Caco-2 (cell line): ENCODE results near the gene GLT8D2. TPM values are rescaled to one million over a fixed set of nuclear protein-coding genes. Genes with fewer than 3 reads are reported as not detected.

Experiments used
- BruUV-seq: library from RNA; stranded (reverse); fragments of 400-500 nt; replicated peaks from 2 replicates; lab custom pipeline; 2021; lab: Mats Ljungman, UMichigan
- CTCF ChIA-PET: fragments of 300-600 bp; sonication (Branson Sonifier 250); formaldehyde crosslinking; loops from one replicate; lab custom pipeline; 2022; ENCODE audit warnings: antibody characterized with exemption; lab: Charles Lee
- POLR2A ChIA-PET: fragments of 300-600 bp; sonication (Branson Sonifier 250); formaldehyde crosslinking; loops from one replicate; lab custom pipeline; 2022; ENCODE audit warnings: antibody characterized with exemption; lab: Charles Lee
- DNase-seq, 2 experiments: peaks; one replicate each; pipeline versions ENCODE4 v3.0.0 to v3.0.0-alpha.2; 2020 to 2022
- H3K27me3 ChIP-seq: replicated peaks from 2 replicates; pipeline ENCODE4 v1.6.0; 2011; ENCODE audit warnings: low read length; ENCODE audit not compliant: control insufficient read depth, insufficient read depth
- H3K36me3 ChIP-seq: 2 replicates; pipeline ENCODE4 v1.5.1; 2011; ENCODE audit warnings: low read length; ENCODE audit not compliant: control insufficient read depth, insufficient read depth
- H3K4me1 ChIP-seq: fragments of 250-450 bp; sonication (Bioruptor Pico); 2 replicates; pipeline ENCODE4 v1.5.1; 2020; ENCODE audit warnings: mild to moderate bottlenecking
- H3K4me3 ChIP-seq: 2 replicates; pipeline ENCODE4 v1.5.1; 2011; ENCODE audit warnings: low read depth, mild to moderate bottlenecking, control low read depth, low read length
- H3K9me3 ChIP-seq: fragments of 250-450 bp; sonication (Bioruptor Pico); 2 replicates; pipeline ENCODE4 v1.5.1; 2020; ENCODE audit warnings: mild to moderate bottlenecking, moderate library complexity
- H3K27ac Mint-ChIP-seq: one replicate; pipeline ENCODE4 v1.8.0; 2022; ENCODE audit warnings: mixed read lengths; ENCODE audit not compliant: unreplicated experiment
- H3K27me3 Mint-ChIP-seq: one replicate; pipeline ENCODE4 v1.8.0; 2022; ENCODE audit warnings: mixed read lengths; ENCODE audit not compliant: insufficient read depth, unreplicated experiment
- H3K36me3 Mint-ChIP-seq: one replicate; pipeline ENCODE4 v1.8.0; 2022; ENCODE audit warnings: mild to moderate bottlenecking, mixed read lengths; ENCODE audit not compliant: insufficient read depth, unreplicated experiment
- H3K4me1 Mint-ChIP-seq: one replicate; pipeline ENCODE4 v1.8.0; 2022; ENCODE audit warnings: low read depth, mixed read lengths; ENCODE audit not compliant: unreplicated experiment
- H3K4me3 Mint-ChIP-seq: one replicate; pipeline ENCODE4 v1.8.0; 2022; ENCODE audit warnings: mild to moderate bottlenecking, moderate library complexity, mixed read lengths; ENCODE audit not compliant: unreplicated experiment
- H3K9me3 Mint-ChIP-seq: one replicate; pipeline ENCODE4 v1.8.0; 2022; ENCODE audit warnings: mixed read lengths; ENCODE audit not compliant: unreplicated experiment
- CTCF ChIP-seq, 2 experiments: fragments of 200-600 bp in 1 of 2; IDR thresholded peaks; 1 replicate in 1 of 2; 2 replicates in 1 of 2; pipeline versions ENCODE4 v1.5.1 to v1.8.0; 2011 to 2022; ENCODE audit warnings: antibody characterized with exemption in 1 of 2, control low read depth in 1 of 2, inconsistent platforms in 1 of 2, low read depth in 1 of 2, low read length in 1 of 2, mild to moderate bottlenecking in 1 of 2, moderate library complexity in 1 of 2; ENCODE audit not compliant: insufficient read depth in 1 of 2, severe bottlenecking in 1 of 2, unreplicated experiment in 1 of 2
- intact Hi-C: fragments of 100-400 bp; cut with micrococcal nuclease; formaldehyde crosslinking; loops from one replicate; pipeline ENCODE4 v1.10.0; 2022; ENCODE audit not compliant: unreplicated experiment
- total RNA-seq: library from RNA; stranded (reverse); gene quantifications from 2 replicates; pipeline ENCODE4 v1.2.3, GENCODE V29; 2022

GLT8D2 gene
- total RNA-seq, 1 experiment from 2014 or later: not detected

DNA sequence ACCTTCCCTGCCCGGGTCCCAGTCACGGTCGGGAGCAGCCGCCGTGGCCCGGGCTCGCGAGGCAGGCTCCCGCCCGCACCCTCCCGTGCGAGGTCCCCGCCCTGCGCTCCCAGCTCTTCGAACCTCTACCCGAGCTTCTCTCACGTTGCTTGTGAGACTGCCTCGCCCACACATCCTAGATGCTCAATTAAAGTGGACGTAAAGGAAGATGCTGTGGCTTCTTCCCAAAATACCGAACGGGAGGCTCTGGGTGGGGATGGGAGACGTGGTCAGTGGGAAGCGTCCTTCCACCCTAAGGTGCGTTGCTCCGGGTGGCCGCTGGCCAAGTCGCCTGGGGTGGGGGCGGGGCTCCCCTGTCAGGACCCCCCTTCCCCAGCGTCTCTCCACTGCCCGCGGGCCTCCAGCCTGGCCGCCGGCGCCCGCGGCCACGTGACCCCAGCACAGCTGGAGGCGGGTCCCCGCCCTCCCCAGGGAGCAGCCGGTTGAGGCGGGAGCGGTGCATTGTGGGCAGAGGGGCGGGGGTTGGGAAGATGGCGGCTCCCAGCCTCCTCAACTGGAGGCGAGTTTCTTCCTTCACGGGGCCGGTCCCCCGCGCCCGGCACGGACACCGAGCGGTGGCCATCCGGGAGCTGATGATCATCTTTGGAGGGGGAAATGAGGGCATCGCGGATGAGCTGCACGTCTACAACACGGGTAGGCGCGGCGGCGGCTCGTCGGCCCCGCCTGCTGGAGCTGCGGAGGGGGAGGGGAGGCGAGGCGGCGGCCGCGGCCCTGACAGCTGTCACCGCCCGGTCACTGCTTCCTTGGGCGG lies 14.2 kb upstream of the GLT8D2 start, which contains the start of gene HCFC2:
HCFC2 (plus strand) TSS at position 501 of the 811 bp plus-strand sequence; CDS start at position 531, 30 bp downstream.
- Mint-ChIP-seq H3K9me3 (no peaks in the 10 kb centered on the region), H3K4me1 (no peaks in the 10 kb centered on the region), H3K4me3 (peak within 1 kb of the TSS; percentile 91), H3K27ac (peak within 1 kb of the TSS; percentile 64), H3K36me3 (peaks cover 7% of the 10 kb centered on the region), H3K27me3 (peaks cover 7% of the 10 kb centered on the region)
- no TSS peak for BruUV-seq
- H3K4me1 ChIP-seq: no peaks in the 10 kb centered on the region
- H3K27me3 ChIP-seq: no peaks in the 10 kb centered on the region
- DNase-seq: peak; percentile 90 to 93
- peak within 1 kb of the TSS; percentile 97 for H3K4me3 ChIP-seq
- intact Hi-C loops: loop anchor here (2.0 kb wide), 1 partner anchor 99 kb away; the partner anchor contains the start of gene TDG
- no peak for TF ChIP-seq CTCF (IDR thresholded peaks at IDR 0.05; ENCODE audit: insufficient read depth in 1 of 2, low read depth in 1 of 2, low read length in 1 of 2, severe bottlenecking in 1 of 2, unreplicated experiment in 1 of 2)
- POLR2A ChIA-PET: interaction anchor here (0.8 kb wide), 1 partner anchor 108 kb away, joined by 3 read pairs; no protein-coding TSS in a partner anchor
- H3K36me3 ChIP-seq: no peaks in the 10 kb centered on the region
- H3K9me3 ChIP-seq: no peaks in the 10 kb centered on the region
- CTCF ChIA-PET: interaction anchor here (0.7 to 1.0 kb wide), 2 partner anchors 45 kb away, joined by 3 read pairs; no protein-coding TSS in a partner anchor

GRCh38 chr12:104063712-104064030 lies 13.7 kb upstream of the GLT8D2 start:
- Histone ChIP-seq H3K4me1 (no peaks in the 10 kb centered on the region), H3K4me3 (peak overlapping the region; percentile 97), H3K27me3 (no peaks in the 10 kb centered on the region), H3K9me3 (no peaks in the 10 kb centered on the region), H3K36me3 (no peaks in the 10 kb centered on the region)
- TF ChIP-seq CTCF (IDR thresholded peaks at IDR 0.05; ENCODE audit: insufficient read depth in 1 of 2, low read depth in 1 of 2, low read length in 1 of 2, severe bottlenecking in 1 of 2, unreplicated experiment in 1 of 2): no peak
- H3K4me1 Mint-ChIP-seq: no peaks in the 10 kb centered on the region
- H3K27ac Mint-ChIP-seq: peak overlapping the region; percentile 64
- POLR2A ChIA-PET: interaction anchor here (0.6 kb wide), 1 partner anchor 223 kb away, joined by 5 read pairs; the partner anchor contains the start of gene NT5DC3
- BruUV-seq: no TSS peak
- H3K9me3 Mint-ChIP-seq: no peaks in the 10 kb centered on the region
- H3K27me3 Mint-ChIP-seq: peaks cover 7% of the 10 kb centered on the region
- CTCF ChIA-PET: interaction anchor here (1.0 kb wide), 1 partner anchor 45 kb away, joined by 3 read pairs; no protein-coding TSS in a partner anchor
- DNase-seq: no peak
- H3K4me3 Mint-ChIP-seq: peak overlapping the region; percentile 91
- intact Hi-C loops: loop anchor here (2.0 kb wide), 1 partner anchor 99 kb away; the partner anchor contains the start of gene TDG
- H3K36me3 Mint-ChIP-seq: peaks cover 7% of the 10 kb centered on the region

DNA sequence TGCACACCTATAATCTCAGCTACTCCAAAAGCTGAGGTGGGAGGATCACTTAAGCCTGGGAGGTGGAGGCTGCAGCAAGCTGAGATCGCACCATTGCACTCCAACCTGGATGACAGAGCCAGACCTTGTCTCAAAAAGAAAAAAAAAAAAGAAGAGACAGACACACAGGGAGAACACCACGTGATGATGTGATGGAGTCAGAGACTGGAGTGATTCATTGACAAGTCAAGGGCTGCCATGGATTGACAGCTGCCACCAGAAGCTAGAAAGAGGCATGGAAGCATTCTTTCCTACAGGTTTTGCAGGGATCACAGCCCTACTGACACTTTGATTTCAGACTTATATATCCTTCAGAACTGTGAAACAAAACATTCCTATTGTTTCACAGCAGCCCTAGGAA lies 10.8 kb upstream of the GLT8D2 start:
- H3K27me3 Mint-ChIP-seq: peaks cover 12% of the 10 kb centered on the region

More for the DNA sequence above, 10.8 kb upstream of the GLT8D2 start:
- CTCF ChIA-PET: no interaction called here
- Histone ChIP-seq H3K27me3 (no peaks in the 10 kb centered on the region), H3K9me3 (no peaks in the 10 kb centered on the region), H3K36me3 (no peaks in the 10 kb centered on the region), H3K4me3 (no peak overlapping the region), H3K4me1 (no peaks in the 10 kb centered on the region)
- no peak overlapping the region for H3K4me3 Mint-ChIP-seq
- POLR2A ChIA-PET: no interaction called here
- BruUV-seq: no TSS peak
- peaks cover 7% of the 10 kb centered on the region for H3K36me3 Mint-ChIP-seq
- H3K4me1 Mint-ChIP-seq: no peaks in the 10 kb centered on the region
- DNase-seq: no peak
- no peak for TF ChIP-seq CTCF (IDR thresholded peaks at IDR 0.05; ENCODE audit: insufficient read depth in 1 of 2, low read depth in 1 of 2, low read length in 1 of 2, severe bottlenecking in 1 of 2, unreplicated experiment in 1 of 2)
- H3K9me3 Mint-ChIP-seq: no peaks in the 10 kb centered on the region
- no peak overlapping the region for H3K27ac Mint-ChIP-seq
- intact Hi-C loops: no loop called here
